Measurements from ENCODE around the gene GID8. TPM values are rescaled to one million over a fixed set of nuclear protein-coding genes. Genes with fewer than 3 reads are reported as not detected.

The GID8 gene
- polyA plus RNA-seq, 1 donor from 2014 or later = 54.8 TPM

- Histone ChIP-seq H4K20me1 (ENCODE audit: insufficient read depth) (no peaks in the 10 kb centered on the region), H3K4me2 (ENCODE audit: low read length) (no peak overlapping the region), H3K79me2 (replicated peaks; ENCODE audit: insufficient read depth, low read length) (no peaks in the 10 kb centered on the region), H3K9ac (ENCODE audit: low read length) (no peak overlapping the region), H2AFZ (ENCODE audit: low read depth, low read length) (no peak overlapping the region), H3K4me3 (ENCODE audit: low read length) (no peak overlapping the region), H3F3A (ENCODE audit: insufficient read depth, low read length, poor library complexity, severe bottlenecking) (no peaks in the 10 kb centered on the region), H3K36me3 (ENCODE audit: insufficient read depth, low read length) (no peaks in the 10 kb centered on the region), H3K9me3 (ENCODE audit: low read length) (no peaks in the 10 kb centered on the region), H3K27me3 (ENCODE audit: insufficient read depth, low read depth, low read length) (no peaks in the 10 kb centered on the region), H3K27ac (ENCODE audit: low read length) (no peak overlapping the region), H3K9me2 (ENCODE audit: insufficient read depth, low read length) (no peaks in the 10 kb centered on the region)
- no peak for TF ChIP-seq EZH2 (IDR thresholded peaks at IDR 0.05; ENCODE audit: borderline replicate concordance, insufficient read depth, low read length, poor library complexity, severe bottlenecking)
- no peak for TF ChIP-seq SMC3 (conservative IDR thresholded peaks at IDR 0.05; ENCODE audit: poor library complexity)
- TF ChIP-seq POLR2AphosphoS5 (IDR thresholded peaks at IDR 0.05) = no peak
- TF ChIP-seq RAD21 (conservative IDR thresholded peaks at IDR 0.05) = no peak
- TF ChIP-seq CTCF (IDR thresholded peaks at IDR 0.05; ENCODE audit: poor library complexity, severe bottlenecking) = no peak
- no peak for TF ChIP-seq REST (IDR thresholded peaks at IDR 0.05; ENCODE audit: borderline replicate concordance)
- TF ChIP-seq TAF1 (IDR thresholded peaks at IDR 0.05; ENCODE audit: low read depth) = no peak
- no peak for TF ChIP-seq EP300 (conservative IDR thresholded peaks at IDR 0.05; ENCODE audit: poor library complexity, severe bottlenecking)
- TF ChIP-seq MXI1 (conservative IDR thresholded peaks at IDR 0.05; ENCODE audit: poor library complexity, severe bottlenecking) = no peak
Observed at GRCh38 chr20:62989201-62989601, 51.3 kb downstream of the GID8 start.

- Histone ChIP-seq H3K79me2 (replicated peaks; ENCODE audit: insufficient read depth, low read length) (no peaks in the 10 kb centered on the region), H3K27ac (ENCODE audit: low read length) (no peak overlapping the region), H3K9me2 (ENCODE audit: insufficient read depth, low read length) (no peaks in the 10 kb centered on the region), H3K4me3 (ENCODE audit: low read length) (no peak overlapping the region), H3K36me3 (ENCODE audit: insufficient read depth, low read length) (no peaks in the 10 kb centered on the region), H3K27me3 (ENCODE audit: insufficient read depth, low read depth, low read length) (no peaks in the 10 kb centered on the region), H3K9ac (ENCODE audit: low read length) (no peak overlapping the region), H4K20me1 (ENCODE audit: insufficient read depth) (no peaks in the 10 kb centered on the region), H2AFZ (ENCODE audit: low read depth, low read length) (no peak overlapping the region), H3K9me3 (ENCODE audit: low read length) (no peaks in the 10 kb centered on the region), H3F3A (ENCODE audit: insufficient read depth, low read length, poor library complexity, severe bottlenecking) (no peaks in the 10 kb centered on the region), H3K4me2 (ENCODE audit: low read length) (no peak overlapping the region)
- TF ChIP-seq POLR2AphosphoS5 (IDR thresholded peaks at IDR 0.05) (no peak), TAF1 (IDR thresholded peaks at IDR 0.05; ENCODE audit: low read depth) (no peak), EZH2 (IDR thresholded peaks at IDR 0.05; ENCODE audit: borderline replicate concordance, insufficient read depth, low read length, poor library complexity, severe bottlenecking) (no peak), MXI1 (conservative IDR thresholded peaks at IDR 0.05; ENCODE audit: poor library complexity, severe bottlenecking) (no peak), REST (IDR thresholded peaks at IDR 0.05; ENCODE audit: borderline replicate concordance) (no peak), SMC3 (conservative IDR thresholded peaks at IDR 0.05; ENCODE audit: poor library complexity) (no peak), CTCF (IDR thresholded peaks at IDR 0.05; ENCODE audit: poor library complexity, severe bottlenecking) (no peak), EP300 (conservative IDR thresholded peaks at IDR 0.05; ENCODE audit: poor library complexity, severe bottlenecking) (no peak), RAD21 (conservative IDR thresholded peaks at IDR 0.05) (no peak)
Observed at GRCh38 chr20:62990306-62990825, 52.4 kb downstream of the GID8 start.
